ENCODE results near the gene PCF11.

DNA sequence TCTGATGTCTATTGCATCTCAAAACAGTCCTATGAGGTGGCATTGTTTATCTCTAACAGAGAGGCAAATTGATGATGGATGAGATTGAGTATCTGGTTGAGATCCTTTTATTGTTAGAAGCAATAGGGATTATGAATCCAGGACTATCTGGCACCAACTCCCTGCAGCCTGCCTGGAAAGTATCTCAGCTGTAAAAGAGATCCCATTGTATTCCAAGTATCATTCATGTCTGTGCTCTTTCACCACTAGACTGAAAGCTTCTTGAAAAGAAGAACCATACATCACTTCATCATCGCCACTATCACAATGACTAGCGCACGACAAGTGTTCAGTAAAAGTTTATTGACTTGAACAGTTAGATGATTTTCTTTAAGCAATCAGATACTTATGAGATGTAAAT lies 41.9 kb upstream of the PCF11 start:
- TF ChIP-seq, protein P1, sequence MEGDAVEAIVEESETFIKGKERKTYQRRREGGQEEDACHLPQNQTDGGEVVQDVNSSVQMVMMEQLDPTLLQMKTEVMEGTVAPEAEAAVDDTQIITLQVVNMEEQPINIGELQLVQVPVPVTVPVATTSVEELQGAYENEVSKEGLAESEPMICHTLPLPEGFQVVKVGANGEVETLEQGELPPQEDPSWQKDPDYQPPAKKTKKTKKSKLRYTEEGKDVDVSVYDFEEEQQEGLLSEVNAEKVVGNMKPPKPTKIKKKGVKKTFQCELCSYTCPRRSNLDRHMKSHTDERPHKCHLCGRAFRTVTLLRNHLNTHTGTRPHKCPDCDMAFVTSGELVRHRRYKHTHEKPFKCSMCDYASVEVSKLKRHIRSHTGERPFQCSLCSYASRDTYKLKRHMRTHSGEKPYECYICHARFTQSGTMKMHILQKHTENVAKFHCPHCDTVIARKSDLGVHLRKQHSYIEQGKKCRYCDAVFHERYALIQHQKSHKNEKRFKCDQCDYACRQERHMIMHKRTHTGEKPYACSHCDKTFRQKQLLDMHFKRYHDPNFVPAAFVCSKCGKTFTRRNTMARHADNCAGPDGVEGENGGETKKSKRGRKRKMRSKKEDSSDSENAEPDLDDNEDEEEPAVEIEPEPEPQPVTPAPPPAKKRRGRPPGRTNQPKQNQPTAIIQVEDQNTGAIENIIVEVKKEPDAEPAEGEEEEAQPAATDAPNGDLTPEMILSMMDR (conservative IDR thresholded peaks at IDR 0.05; ENCODE audit: low read depth, low read length) = no peak
- TF ChIP-seq EZH2 (IDR thresholded peaks at IDR 0.05; ENCODE audit: borderline replicate concordance, low read depth, low read length, poor library complexity, severe bottlenecking) = no peak
